SU-DHL-6 (cell line): ENCODE results near the gene RASA3.

Experiments
- EZH2phosphoT487 ChIP-seq: fragments of 200-600 bp; sonication (generic), shearing (Covaris generic); conservative IDR thresholded peaks from 2 replicates; pipeline ENCODE4 v1.6.1; 2018; ENCODE audit warnings: mild to moderate bottlenecking, antibody characterized with exemption, low read length, moderate library complexity, mixed read lengths
- TF ChIP-seq, protein P1 (sequence below): fragments of 200-600 bp; sonication (generic); IDR thresholded peaks from one replicate; pipeline ENCODE4 v1.5.1; 2017; ENCODE audit warnings: antibody characterized with exemption, mild to moderate bottlenecking, low read length, moderate library complexity; ENCODE audit not compliant: insufficient read depth, poor library complexity, severe bottlenecking

DNA sequence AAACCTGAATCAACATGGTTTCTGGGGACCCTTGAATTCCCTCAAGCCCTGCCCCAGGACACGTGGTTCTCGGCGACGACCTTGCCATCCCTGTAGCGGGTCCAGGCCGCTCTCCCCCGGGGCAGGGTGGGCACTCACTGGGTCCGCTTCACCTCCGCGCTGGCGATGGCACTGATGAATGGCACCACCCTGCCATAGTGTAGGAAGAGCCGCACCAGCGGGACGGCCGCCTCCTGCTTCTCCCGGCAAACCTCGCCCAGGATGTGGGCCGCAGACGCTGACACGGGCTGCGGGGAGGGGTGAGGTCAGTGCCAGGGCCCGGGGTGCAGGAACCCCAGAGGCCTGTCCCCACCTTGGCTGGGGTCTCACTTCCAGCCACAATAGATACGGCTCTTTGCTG lies 114.5 kb downstream of the RASA3 start:
- TF ChIP-seq, protein P1, sequence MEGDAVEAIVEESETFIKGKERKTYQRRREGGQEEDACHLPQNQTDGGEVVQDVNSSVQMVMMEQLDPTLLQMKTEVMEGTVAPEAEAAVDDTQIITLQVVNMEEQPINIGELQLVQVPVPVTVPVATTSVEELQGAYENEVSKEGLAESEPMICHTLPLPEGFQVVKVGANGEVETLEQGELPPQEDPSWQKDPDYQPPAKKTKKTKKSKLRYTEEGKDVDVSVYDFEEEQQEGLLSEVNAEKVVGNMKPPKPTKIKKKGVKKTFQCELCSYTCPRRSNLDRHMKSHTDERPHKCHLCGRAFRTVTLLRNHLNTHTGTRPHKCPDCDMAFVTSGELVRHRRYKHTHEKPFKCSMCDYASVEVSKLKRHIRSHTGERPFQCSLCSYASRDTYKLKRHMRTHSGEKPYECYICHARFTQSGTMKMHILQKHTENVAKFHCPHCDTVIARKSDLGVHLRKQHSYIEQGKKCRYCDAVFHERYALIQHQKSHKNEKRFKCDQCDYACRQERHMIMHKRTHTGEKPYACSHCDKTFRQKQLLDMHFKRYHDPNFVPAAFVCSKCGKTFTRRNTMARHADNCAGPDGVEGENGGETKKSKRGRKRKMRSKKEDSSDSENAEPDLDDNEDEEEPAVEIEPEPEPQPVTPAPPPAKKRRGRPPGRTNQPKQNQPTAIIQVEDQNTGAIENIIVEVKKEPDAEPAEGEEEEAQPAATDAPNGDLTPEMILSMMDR = no peak
- TF ChIP-seq EZH2phosphoT487 = no peak
